PFSK-1 (cell line): Measurements from ENCODE around the gene BEGAIN.

Experiments
- FOXP2 ChIP-seq: optimal IDR thresholded peaks from 2 replicates; pipeline ENCODE3; 2011; ENCODE audit warnings: borderline replicate concordance, control low read depth, inconsistent platforms; ENCODE audit not compliant: insufficient read depth; ENCODE audit errors: extremely low read length, extremely low read depth
- POLR2AphosphoS5 ChIP-seq: IDR thresholded peaks from 2 replicates; pipeline ENCODE4 v1.6.1; 2012; ENCODE audit warnings: low read depth, mild to moderate bottlenecking, control low read depth, low read length, moderate library complexity
- REST ChIP-seq, 2 experiments: IDR thresholded peaks; 2 replicates each; pipeline versions ENCODE4 v1.6.1 to v1.8.0; 2011 to 2012; ENCODE audit warnings: low read depth in 2 of 2, low read length in 2 of 2, control low read depth in 1 of 2, inconsistent platforms in 1 of 2, mild to moderate bottlenecking in 1 of 2, moderate library complexity in 1 of 2; ENCODE audit not compliant: insufficient read depth in 1 of 2
- SIN3A ChIP-seq: IDR thresholded peaks from 2 replicates; pipeline ENCODE4 v1.6.1; 2012; ENCODE audit warnings: mild to moderate bottlenecking, low read length, moderate library complexity, borderline replicate concordance; ENCODE audit not compliant: insufficient read depth

- TF ChIP-seq POLR2AphosphoS5 (no peak), FOXP2 (no peak), REST (IDR thresholded peaks at IDR 0.05; ENCODE audit: insufficient read depth in 1 of 2, low read depth in 2 of 2, low read length in 2 of 2) (no peak), SIN3A (no peak)
Observed at GRCh38 chr14:100620255-100621100, 33.3 kb upstream of the BEGAIN start.
